Ishikawa (cell line): Measurements from ENCODE around the gene MESP2.

Experiments
- CEBPB ChIP-seq: IDR thresholded peaks from 2 replicates; pipeline ENCODE4 v1.6.1; 2012
- CREB1 ChIP-seq: IDR thresholded peaks from 2 replicates; pipeline ENCODE4 v1.6.1; 2012; ENCODE audit warnings: low read depth
- EGR1 ChIP-seq: IDR thresholded peaks from 2 replicates; pipeline ENCODE4 v1.6.1; 2012
- EP300 ChIP-seq: IDR thresholded peaks from 2 replicates; pipeline ENCODE4 v1.6.1; 2012; ENCODE audit warnings: borderline replicate concordance
- TAF1 ChIP-seq: IDR thresholded peaks from 2 replicates; pipeline ENCODE4 v1.6.1; 2012; ENCODE audit warnings: low read depth, mild to moderate bottlenecking
- TF ChIP-seq, protein P1 (sequence below): IDR thresholded peaks from 2 replicates; pipeline ENCODE4 v1.6.1; 2012; ENCODE audit warnings: low read depth, mild to moderate bottlenecking

DNA sequence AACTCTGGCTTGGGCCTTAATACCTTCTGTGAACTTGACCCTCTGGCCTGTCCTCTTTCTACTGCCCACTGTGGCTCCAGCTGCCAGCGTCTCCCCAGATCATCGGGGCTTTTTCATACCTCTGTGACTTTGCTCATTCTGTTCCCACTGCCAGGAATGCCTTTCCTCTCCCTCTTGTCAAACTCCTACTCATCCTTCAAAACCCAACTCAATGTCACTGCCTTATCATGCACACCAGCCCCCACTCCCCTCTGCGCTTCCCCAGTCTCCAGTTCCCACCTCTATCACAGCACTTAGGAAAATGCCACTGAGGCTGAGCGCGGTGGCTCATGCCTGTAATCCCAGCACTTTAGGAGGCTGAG, 33.6 kb downstream of the MESP2 start:
- TF ChIP-seq EGR1, result no peak
- no peak for TF ChIP-seq CREB1
- no peak for TF ChIP-seq TAF1
- TF ChIP-seq CEBPB, result no peak
- no peak for TF ChIP-seq EP300
- TF ChIP-seq, protein P1, sequence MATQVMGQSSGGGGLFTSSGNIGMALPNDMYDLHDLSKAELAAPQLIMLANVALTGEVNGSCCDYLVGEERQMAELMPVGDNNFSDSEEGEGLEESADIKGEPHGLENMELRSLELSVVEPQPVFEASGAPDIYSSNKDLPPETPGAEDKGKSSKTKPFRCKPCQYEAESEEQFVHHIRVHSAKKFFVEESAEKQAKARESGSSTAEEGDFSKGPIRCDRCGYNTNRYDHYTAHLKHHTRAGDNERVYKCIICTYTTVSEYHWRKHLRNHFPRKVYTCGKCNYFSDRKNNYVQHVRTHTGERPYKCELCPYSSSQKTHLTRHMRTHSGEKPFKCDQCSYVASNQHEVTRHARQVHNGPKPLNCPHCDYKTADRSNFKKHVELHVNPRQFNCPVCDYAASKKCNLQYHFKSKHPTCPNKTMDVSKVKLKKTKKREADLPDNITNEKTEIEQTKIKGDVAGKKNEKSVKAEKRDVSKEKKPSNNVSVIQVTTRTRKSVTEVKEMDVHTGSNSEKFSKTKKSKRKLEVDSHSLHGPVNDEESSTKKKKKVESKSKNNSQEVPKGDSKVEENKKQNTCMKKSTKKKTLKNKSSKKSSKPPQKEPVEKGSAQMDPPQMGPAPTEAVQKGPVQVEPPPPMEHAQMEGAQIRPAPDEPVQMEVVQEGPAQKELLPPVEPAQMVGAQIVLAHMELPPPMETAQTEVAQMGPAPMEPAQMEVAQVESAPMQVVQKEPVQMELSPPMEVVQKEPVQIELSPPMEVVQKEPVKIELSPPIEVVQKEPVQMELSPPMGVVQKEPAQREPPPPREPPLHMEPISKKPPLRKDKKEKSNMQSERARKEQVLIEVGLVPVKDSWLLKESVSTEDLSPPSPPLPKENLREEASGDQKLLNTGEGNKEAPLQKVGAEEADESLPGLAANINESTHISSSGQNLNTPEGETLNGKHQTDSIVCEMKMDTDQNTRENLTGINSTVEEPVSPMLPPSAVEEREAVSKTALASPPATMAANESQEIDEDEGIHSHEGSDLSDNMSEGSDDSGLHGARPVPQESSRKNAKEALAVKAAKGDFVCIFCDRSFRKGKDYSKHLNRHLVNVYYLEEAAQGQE, result no peak
